ENCODE measurements around the gene SLC22A15. TPM values are rescaled to one million over a fixed set of nuclear protein-coding genes. Genes with fewer than 3 reads are reported as not detected.

The SLC22A15 gene
- total RNA-seq, 4 donors from 2014 or later, result 1.8 to 2.8 (median 2.3) TPM

- 50% methylated on average over 1 of the region's 1 CpG for WGBS
- no peaks in the 10 kb centered on the region for H3K4me1 ChIP-seq
- no peak overlapping the region for H3K4me3 ChIP-seq
- H3K9me3 ChIP-seq, result no peaks in the 10 kb centered on the region
- H3K36me3 ChIP-seq, result no peaks in the 10 kb centered on the region
- TF ChIP-seq POLR2A (IDR thresholded peaks at IDR 0.05; ENCODE audit: low read depth), result no peak
- TF ChIP-seq EP300 (IDR thresholded peaks at IDR 0.05), result no peak
- no peak for TF ChIP-seq CTCF (IDR thresholded peaks at IDR 0.05)
- no peak for TF ChIP-seq POLR2AphosphoS5 (IDR thresholded peaks at IDR 0.05)
- intact Hi-C loops (cut with DNase I), result no loop called here
- DNase-seq (ENCODE audit: extremely low spot score), result no peak
- H3K27me3 ChIP-seq, result peaks cover 0 to 4% (median 0%) of the 10 kb centered on the region in 4 donors
- H3K27ac ChIP-seq (replicated peaks in 1 of 4), result no peak overlapping the region
These were observed 23.1 kb upstream of the SLC22A15 start for GRCh38 chr1:115953180-115953579.

GRCh38 chr1:115954684-115955083 lies 21.6 kb upstream of the SLC22A15 start:
- 62% methylated on average over 2 of the region's 2 CpGs for WGBS
- Histone ChIP-seq H3K27me3 (no peaks in the 10 kb centered on the region), H3K4me1 (no peaks in the 10 kb centered on the region), H3K4me3 (no peak overlapping the region), H3K36me3 (no peaks in the 10 kb centered on the region), H3K27ac (replicated peaks in 1 of 4) (no peak overlapping the region), H3K9me3 (no peaks in the 10 kb centered on the region)
- intact Hi-C loops (cut with DNase I), result no loop called here
- TF ChIP-seq POLR2AphosphoS5 (IDR thresholded peaks at IDR 0.05) (no peak), CTCF (IDR thresholded peaks at IDR 0.05) (no peak), POLR2A (IDR thresholded peaks at IDR 0.05; ENCODE audit: low read depth) (no peak), EP300 (IDR thresholded peaks at IDR 0.05) (no peak)
- no peak for DNase-seq (ENCODE audit: extremely low spot score)

GRCh38 chr1:115955228-115955627 lies 21.1 kb upstream of the SLC22A15 start:
- intact Hi-C loops (cut with DNase I), result no loop called here

GRCh38 chr1:115958866-115959265 lies 17.4 kb upstream of the SLC22A15 start:
- WGBS, result 89% methylated on average over 2 of the region's 2 CpGs

More at GRCh38 chr1:115955228-115955627, 21.1 kb upstream of the SLC22A15 start:
- Histone ChIP-seq H3K27ac (replicated peaks in 1 of 4) (no peak overlapping the region), H3K9me3 (no peaks in the 10 kb centered on the region), H3K27me3 (no peaks in the 10 kb centered on the region), H3K36me3 (no peaks in the 10 kb centered on the region), H3K4me1 (no peaks in the 10 kb centered on the region), H3K4me3 (no peak overlapping the region)
- WGBS, result 90% methylated on average over 1 of the region's 1 CpG
- DNase-seq (ENCODE audit: extremely low spot score), result no peak
- TF ChIP-seq POLR2AphosphoS5 (IDR thresholded peaks at IDR 0.05) (no peak), POLR2A (IDR thresholded peaks at IDR 0.05; ENCODE audit: low read depth) (no peak), CTCF (IDR thresholded peaks at IDR 0.05) (no peak), EP300 (IDR thresholded peaks at IDR 0.05) (no peak)

More at GRCh38 chr1:115958866-115959265, 17.4 kb upstream of the SLC22A15 start:
- Histone ChIP-seq H3K4me1 (no peaks in the 10 kb centered on the region), H3K9me3 (no peaks in the 10 kb centered on the region), H3K27me3 (no peaks in the 10 kb centered on the region), H3K4me3 (no peak overlapping the region), H3K27ac (replicated peaks in 1 of 4) (no peak overlapping the region), H3K36me3 (no peaks in the 10 kb centered on the region)
- TF ChIP-seq POLR2AphosphoS5 (IDR thresholded peaks at IDR 0.05), result no peak
- TF ChIP-seq POLR2A (IDR thresholded peaks at IDR 0.05; ENCODE audit: low read depth), result no peak
- TF ChIP-seq CTCF (IDR thresholded peaks at IDR 0.05), result no peak
- TF ChIP-seq EP300 (IDR thresholded peaks at IDR 0.05), result no peak
- intact Hi-C loops (cut with DNase I), result no loop called here
- DNase-seq (ENCODE audit: extremely low spot score), result no peak

All from esophagus muscularis mucosa (tissue), 4 donors.